GM21717 (cell line): ENCODE data around the gene OASL.
"Not testable (repeated sequence)": the region's sequence is repeated elsewhere in the genome, so short reads cannot be mapped to it uniquely, and the experiment has no call there.

Source experiments
- ATAC-seq: cut with Tn5 transposase; IDR thresholded peaks from one replicate; pipeline ENCODE4 v1.9.1; 2021; ENCODE audit warnings: mild to moderate bottlenecking, moderate library complexity; ENCODE audit not compliant: unreplicated experiment

Gene OASL, protein sequence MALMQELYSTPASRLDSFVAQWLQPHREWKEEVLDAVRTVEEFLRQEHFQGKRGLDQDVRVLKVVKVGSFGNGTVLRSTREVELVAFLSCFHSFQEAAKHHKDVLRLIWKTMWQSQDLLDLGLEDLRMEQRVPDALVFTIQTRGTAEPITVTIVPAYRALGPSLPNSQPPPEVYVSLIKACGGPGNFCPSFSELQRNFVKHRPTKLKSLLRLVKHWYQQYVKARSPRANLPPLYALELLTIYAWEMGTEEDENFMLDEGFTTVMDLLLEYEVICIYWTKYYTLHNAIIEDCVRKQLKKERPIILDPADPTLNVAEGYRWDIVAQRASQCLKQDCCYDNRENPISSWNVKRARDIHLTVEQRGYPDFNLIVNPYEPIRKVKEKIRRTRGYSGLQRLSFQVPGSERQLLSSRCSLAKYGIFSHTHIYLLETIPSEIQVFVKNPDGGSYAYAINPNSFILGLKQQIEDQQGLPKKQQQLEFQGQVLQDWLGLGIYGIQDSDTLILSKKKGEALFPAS

DNA sequence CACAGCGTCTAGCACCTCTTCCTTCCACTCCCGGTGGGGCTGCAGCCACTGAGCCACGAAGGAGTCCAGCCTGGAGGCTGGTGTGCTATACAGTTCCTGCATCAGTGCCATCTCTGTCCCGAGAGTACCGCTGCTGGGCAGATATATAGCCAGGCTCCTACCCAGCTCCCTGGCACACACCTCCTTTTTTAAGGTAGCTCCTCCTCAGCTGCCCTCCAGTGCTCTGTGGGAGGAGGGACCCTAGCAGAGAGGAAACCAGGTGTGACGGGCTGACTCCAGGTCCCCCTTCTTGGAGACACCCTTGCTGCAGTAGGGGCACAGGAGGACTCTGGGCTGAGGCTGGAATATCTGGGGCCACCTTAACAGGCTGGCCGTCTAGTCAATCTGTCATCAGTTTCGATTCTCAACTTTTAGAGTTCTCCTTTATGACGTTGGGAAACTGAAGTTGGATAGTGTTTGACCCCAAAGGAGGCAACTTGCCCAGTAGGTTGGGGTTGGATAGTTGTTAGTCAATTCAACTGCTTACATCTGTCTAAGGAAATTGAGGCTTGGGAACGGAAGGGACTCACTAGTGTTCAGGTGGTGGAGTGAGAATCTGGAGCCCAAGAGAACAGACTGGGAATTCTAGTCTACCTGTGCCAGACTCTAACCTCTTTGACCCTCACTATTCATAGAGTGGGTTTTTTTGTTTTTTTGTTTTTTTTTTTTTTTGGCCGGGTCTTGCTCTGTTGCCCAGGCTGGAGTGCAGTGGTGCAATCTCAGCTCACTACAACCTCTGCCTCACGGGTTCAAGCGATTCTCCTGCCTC is at the start of gene OASL:
Gene OASL (minus strand): TSS at position 386 of the 808 bp plus-strand sequence. CDS start 275 bp downstream, at position 111.
- ATAC-seq: peak; percentile 69

DNA sequence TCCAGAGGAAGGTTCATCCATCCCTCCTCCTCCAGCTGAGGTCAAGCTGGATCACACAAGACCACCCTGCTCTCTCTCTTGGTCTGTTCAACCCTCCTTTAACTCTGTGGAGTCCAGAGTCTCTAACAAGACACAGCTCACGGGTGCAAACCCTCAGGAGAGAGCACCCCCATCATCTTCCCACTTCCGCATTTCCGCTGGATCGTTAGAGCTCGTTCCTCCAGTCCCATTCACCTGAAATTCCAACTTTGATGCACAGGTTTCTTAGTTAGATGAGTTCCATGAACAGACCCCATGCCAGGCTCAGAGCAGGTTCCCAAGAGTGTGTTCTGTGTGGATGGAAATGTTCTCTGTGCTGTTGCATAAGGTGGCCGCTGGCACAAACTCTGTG is 49.1 kb upstream of the OASL start:
- ATAC-seq: no peak

DNA sequence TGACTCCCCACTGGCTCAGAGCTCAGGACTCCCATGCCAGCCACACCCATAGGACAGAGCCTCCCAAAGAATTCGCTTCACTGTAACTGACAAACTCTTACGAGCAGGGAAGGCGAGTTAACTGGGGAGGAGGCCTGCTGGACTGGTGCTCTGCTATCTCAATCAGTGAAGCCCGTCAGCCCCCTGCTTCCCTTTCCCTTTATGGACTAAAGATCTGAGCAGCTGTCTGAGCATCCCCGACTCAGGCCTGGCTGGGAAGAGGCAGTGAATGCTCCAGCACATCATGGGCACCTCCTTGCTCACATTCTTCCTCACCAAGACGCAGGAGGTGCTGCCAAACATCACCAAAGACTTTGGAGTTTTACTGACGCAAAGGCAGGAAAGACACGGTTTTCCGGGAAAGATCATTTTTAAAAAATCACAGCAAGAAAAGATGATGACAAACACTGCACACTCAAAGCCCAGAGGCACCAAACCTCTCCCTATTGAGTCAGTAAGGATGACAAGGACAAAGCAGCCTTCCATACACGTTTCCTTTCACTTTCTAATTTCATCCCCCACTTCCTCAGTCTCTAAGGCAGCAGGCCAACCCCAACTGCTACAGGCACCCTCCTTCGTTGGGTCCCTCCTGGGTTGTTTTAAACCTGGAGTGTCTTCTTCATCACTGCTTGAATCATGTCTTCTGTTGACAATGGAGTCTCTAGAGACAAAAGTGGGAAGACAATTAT is 48.6 kb upstream of the OASL start:
- ATAC-seq: no peak

DNA sequence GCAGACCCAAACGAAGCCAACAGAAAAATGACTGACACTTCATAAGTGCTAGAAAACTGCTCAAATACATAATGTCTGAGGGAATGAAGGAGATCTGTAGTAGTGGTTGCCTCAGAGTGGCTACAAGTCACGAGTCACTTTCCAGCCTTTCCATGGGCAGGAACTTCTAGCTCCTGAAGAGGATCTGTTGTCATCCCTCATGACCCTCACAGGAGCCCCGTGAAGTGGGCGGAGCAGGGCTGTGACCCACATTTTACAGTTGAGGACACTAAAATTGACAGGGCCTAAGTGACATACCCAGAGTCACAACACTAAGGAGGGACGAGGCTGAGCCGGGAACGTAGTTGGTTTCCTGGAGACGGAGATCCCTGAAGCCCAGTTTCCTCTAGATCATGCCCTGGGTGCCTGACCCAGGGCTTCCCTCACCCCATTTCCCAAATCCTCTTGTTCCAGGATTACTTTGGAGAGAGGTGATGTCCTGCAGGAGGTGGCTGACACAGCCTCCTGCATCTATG is 47.8 kb upstream of the OASL start:
- ATAC-seq: no peak

DNA sequence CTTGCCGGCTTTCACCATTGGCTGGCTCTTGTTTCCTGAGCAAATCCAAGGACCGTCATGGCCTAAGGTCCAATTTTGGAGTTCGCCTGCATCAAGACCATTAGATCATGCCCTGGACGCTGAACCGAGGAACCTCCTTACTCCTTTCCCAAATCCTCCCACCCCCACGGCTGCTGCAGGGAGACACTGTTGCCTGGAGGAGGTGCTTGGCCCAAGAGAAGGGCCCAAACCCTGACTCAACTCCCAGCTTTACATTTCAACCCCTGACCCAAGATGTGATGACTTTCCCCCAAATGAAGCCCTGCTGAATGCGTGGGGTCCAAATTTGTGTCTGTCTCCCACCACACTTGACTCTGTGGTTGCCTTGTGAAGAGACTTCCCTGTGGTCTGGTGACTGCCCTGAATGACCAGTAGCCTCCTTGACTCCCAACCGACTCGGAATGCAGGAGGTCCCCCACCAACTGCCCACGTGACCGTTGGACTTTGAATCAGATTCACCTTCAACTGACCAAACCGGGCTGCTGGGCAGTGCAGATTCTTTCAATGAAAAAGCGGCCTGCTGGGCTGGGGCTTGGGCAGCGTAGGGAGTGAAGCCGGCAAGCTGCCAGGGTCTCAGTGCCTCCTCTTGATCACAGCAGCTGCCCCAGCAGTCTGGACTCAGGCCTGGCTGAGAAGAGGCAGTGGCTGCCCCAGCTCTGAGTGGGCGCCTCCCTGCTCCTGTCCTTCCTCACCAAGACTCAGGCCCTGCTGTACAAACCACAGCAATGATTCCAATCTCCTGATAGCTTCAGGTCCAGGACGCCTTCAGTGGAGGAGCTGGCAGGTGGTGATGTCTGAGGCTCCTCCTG is 46.7 kb upstream of the OASL start:
- no peak for ATAC-seq

DNA sequence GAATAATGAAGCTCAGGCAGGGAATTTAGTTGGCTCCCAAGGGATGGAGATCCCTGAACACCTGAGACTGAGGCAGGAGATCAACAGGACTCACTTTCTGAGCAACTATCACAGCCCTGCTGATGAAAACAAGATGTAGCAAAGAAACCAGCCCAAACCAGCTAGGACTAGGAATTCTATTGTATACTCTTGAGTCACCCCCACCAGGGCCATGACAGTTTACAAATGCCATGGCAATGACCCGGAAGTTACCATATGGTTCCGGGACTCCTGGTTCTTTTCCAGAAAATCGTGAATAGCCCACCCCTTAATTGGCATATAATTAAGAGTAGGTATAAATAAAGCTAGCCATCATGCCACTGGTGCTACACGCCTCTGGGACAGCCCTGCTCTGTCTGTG is 46.0 kb upstream of the OASL start:
- ATAC-seq: no peak

DNA sequence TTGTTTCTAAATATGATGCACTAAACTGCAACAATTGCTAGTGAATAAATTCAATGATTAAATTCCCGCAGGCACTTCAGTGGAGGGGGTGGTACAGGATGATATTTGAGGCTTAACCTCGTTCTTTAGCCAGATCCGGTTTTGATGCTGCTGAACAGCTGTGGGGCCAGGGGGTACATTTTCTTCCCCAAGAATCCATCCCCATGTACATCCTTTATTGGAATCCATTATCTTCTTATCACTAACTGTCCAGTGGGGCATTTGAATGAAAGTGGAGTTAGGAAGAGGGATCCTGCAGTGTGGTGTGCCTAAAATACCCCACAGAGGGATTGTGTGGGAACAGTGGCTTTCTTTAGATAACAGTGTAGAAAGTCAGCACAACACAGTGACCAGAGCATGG is 45.2 kb upstream of the OASL start:
- no peak for ATAC-seq

DNA sequence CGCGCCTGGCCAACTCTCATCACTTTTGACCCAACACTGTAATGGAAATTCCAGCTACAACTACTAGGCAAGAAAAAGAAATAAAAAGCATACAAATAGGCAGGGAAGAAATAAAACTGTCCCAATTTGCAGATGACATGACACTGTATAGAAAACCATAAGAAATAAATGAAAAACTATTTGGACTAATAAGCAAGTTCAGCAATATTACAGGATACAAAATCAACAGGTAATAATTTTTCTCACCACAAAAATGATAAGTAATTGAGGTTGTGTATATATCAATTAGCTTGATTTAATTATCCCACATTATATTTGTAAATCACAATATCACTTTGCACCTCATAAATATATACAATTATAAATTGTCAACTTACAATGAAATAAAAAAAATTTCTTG is 41.9 kb upstream of the OASL start:
- ATAC-seq: no peak

DNA sequence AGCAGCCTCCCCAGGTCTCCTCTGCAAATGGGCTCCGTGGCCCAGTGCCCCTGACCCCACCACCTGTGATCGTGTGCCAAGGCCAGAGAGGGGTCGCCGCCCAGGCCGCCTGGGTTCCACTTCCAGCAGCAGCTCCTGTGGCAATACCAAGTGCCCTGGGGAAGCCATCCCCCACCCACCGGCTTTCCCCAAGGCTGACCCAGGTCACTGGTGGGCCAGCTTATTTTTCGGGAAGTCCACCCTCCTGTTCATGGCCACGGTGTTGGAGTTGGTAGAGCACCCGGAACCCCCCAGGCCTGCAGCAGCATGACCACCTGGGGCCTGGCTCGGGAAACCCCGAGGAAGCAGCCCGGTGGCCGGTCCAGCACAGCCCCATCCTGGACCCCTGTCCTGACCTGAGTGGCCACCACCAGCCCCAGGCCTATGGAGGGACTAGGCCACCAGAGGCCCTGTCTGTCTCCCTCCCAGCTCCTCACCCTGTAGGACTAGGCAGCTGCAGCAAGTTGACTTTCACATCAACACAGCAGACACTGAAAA is 40.8 kb upstream of the OASL start:
- no peak for ATAC-seq

DNA sequence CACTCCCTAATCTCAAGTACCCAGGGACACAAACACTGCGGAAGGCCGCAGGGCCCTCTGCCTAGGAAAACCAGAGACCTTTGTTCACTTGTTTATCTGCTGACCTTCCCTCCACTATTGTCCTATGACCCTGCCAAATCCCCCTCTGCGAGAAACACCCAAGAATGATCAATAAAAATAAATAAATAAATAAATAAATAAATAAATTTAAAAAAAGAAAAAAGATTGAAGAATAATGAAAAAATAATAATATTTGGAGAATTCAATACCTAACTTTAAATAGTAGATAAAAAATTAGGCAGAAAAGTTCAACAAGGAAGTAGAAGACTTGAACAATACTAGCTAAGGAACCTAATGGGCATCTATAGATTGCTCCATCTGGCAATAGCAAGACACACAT is 38.4 kb upstream of the OASL start:
- not testable (repeated sequence) for ATAC-seq

DNA sequence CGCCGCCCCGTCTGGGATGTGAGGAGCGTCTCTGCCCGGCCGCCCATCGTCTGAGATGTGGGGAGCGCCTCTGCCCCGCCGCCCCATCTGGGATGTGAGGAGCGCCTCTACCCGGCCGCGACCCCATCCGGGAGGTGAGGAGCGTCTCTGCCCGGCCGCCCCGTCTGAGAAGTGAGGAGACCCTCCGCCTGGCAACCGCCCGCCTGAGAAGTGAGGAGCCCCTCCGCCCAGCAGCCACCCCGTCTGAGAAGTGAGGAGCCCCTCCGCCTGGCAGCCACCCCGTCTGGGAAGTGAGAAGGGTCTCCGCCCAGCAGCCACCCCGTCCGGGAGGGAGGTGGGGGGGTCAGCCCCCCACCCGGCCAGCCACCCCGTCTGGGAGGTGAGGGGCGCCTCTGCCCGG is 36.9 kb upstream of the OASL start:
- ATAC-seq: not testable (repeated sequence)

DNA sequence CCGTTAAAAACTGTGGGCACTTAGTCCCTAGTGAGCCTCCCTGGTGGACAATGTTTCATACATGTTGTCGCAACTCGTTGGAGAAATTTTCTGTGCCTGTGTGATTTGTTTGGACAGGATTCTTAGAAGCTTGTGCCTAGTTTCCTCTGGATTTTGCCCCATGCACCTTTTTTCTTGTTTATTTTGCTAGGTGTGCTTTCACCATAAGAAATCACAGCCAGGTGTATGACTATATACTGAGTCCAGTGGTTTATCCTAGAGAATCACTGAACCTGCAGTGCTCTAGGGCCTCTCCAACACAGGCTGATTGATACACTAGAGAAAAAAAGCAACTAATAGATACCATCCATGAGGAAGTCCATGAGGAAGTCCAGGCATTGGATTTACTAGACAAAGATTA is 33.1 kb upstream of the OASL start:
- ATAC-seq: no peak

DNA sequence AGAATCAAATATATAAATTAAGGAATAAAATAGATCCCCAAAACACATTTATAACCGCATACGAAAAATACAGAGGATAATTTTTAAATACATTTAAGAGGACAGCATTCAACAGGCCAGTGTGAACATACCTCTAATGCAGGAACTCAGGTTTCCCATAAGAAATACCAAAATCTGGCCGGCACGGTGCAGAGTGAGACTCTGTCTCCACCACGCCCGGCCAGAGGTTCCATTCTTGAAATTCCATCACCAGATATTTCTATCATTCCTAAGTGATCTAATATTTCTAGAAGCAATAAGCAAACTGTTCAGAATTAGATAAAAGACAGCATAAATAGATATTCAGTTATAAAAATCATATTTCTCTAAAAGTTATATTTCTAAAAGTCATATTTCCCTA is 30.2 kb upstream of the OASL start:
- ATAC-seq: no peak

DNA sequence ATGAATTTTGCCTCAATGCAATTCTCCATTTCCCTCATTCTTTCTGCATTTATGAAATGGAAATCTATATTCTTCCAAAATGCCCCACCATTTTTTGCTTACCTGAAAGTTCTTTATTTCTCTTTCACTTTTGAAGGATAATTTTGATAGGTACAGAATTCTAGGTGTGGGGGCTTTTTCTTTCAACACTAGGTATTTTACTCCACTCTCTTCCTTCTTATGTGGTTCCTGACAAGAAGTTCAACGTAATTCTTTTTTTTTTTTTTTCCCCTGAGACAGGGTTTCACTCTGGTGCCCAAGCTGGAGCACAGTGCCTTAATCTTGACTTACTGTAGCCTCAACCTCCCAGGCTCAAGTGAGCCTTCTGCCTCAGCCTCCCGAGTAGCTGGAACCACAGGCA is 26.3 kb upstream of the OASL start:
- no peak for ATAC-seq

DNA sequence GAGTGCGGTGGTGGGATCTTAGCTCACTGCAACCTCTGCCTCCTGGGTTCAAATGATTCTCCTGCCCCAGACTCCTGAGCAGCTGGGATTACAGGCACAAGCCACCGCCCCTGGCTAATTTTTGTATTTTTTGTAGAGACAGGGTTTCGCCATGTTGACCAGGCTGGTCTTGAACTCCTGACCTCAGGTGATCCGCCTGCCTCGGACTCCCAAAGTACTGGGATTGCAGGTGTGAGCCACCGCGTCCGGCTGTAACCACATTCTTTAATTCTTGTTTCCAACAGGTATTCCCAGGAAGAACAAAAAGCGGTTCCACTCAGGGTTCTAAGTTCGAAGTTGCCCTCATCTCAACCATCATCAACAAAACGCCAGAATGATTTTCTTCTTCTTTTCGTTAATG is 25.5 kb upstream of the OASL start:
- ATAC-seq: not testable (repeated sequence)

DNA sequence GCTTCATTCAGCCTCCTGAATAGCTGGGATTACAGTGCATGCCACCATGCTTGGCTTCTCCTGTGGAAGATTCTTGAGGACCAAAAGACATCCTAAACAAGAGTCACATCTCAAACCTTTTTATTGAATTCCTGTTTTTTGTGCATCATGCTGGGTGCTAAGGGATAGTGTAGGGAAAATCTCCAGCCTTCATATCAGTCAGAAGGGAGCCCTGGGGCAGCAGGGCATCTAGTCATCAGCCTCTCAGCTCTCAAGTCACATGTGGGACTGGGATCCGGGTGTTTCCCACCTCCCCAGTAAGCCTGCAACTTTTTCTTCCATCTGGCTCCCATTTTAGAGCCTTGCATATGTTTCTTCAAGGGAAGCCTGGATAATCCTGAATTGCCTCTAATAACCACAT is 25.1 kb upstream of the OASL start:
- no peak for ATAC-seq

DNA sequence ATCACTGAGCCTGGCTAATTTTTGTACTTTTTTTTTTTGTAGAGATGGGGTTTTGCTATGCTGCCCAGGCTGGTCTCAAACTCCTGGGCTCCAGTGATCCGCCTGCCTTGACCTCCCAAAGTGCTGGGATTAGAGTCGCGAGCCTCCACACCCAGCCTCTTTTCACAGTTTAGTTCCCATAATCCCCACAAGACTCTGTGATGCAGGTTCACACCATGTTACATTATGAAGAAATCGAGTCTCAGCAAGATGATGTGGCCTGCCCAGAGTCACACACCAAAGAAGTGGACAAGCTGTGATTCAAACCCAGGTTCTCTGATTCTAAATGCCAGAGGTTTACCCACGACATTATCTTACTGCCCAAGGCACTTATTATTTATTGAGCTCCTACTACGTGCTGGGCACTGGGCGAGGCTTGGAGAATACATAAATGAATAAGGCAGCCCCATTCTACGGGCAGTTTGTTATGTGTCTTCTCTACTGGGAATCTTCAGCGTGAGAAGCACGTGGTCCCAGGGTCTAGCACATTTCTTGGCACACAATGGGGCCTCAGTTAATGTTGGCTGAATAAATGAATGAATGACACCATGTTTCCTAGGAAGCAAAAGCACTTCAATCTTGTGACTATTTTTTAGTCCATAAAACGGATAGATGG is 23.5 kb upstream of the OASL start:
- ATAC-seq: no peak

DNA sequence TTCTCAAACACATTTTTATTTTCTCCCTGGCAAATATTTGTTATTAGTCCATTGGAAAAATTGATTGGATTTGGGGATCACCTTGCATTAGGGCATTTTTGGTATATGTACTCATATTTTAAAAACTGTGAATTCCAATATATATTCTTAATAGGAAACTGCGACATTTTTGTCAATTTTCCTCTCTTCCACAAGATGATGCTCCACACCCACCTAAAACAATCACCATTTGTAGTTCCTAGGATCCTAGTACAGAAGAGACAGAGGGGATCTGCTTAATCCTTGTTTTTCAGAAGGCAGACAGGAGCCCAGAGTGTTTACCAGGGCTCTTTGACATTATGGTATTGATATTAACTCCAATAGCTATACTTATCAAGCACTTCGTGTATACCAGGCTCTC is 22.8 kb upstream of the OASL start:
- ATAC-seq: no peak
